GM06990 (cell line): ENCODE data around the gene PPP6R1.

Source experiments
- DNase-seq: peaks from one replicate; pipeline ENCODE4 v3.0.0-alpha.2; 2011; ENCODE audit not compliant: insufficient read length; ENCODE audit errors: extremely low read depth
- H3K27me3 ChIP-seq: replicated peaks from 2 replicates; pipeline ENCODE4 v1.6.0; 2011; ENCODE audit warnings: low read length; ENCODE audit not compliant: control insufficient read depth, insufficient read depth
- H3K36me3 ChIP-seq: 2 replicates; pipeline ENCODE4 v1.5.1; 2011; ENCODE audit warnings: low read length; ENCODE audit not compliant: control insufficient read depth, insufficient read depth
- H3K4me3 ChIP-seq: replicated peaks from 2 replicates; pipeline ENCODE4 v1.5.1; 2011; ENCODE audit warnings: low read depth, mild to moderate bottlenecking, control low read depth, low read length
- TF ChIP-seq, protein P1 (sequence below): IDR thresholded peaks from 2 replicates; pipeline ENCODE4 v1.5.1; 2011; ENCODE audit warnings: low read length, control low read depth, mild to moderate bottlenecking, inconsistent platforms; ENCODE audit not compliant: insufficient read depth, poor library complexity, severe bottlenecking

The PPP6R1 gene

DNA sequence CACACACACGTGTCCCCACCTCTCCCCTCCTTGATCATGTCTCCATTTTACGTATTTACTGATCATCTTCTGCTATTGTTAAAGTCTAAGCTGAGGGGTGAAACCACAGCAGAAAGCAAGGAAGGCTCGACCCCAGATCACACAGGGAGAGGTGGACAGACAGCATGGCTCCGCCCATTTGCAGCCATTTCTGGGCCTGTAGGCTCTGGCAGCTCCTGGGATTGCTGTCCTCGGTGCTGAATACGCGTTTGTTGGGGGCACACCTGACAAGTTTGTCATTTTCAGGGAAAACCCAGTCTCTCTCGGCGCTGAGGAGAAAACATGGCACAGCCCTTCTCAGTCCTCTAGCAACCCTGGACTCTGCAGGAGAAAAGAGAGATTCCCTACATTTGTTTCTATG lies 38.3 kb downstream of the PPP6R1 start:
- DNase-seq, result no peak

DNA sequence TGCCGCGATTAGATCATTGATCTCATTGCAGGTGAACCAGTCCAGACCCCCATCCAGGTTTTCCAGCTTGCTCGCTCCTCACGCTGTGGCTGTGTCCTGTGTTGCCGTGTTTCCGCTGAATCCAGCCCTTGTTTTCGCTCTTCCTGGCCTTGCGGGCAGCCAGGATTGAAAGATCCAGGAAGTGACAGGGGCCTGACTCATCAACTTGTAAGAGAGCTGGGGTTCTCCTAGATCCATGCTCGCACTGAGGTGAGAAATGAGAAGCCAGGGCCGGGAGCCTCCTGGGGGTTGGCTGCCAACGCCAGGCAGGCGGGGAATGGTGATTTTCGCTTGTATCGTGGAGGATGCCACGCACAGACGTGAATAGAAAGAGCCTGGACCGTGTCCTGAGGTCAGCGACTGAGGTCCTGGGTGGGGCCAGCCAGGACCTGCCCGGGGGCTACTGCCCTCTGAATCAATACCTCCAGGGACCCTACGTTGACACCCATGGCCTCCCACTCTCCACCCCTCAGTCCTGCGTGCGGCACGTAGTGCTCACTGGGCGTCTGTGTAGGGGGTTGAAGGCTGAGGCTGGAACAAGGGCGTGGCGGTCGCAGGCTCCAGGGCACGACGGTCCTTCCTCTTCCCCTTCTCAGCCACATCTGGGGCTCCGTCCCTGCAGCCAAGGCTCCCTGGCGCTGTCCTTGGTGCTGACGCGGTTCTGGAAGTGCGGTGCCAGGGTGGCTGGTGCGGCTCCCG lies 42.2 kb downstream of the PPP6R1 start:
- DNase-seq, result peak; percentile 43
- Histone ChIP-seq H3K27me3 (no peaks in the 10 kb centered on the region), H3K36me3 (no peaks in the 10 kb centered on the region), H3K4me3 (no peak overlapping the region)
- TF ChIP-seq, protein P1, sequence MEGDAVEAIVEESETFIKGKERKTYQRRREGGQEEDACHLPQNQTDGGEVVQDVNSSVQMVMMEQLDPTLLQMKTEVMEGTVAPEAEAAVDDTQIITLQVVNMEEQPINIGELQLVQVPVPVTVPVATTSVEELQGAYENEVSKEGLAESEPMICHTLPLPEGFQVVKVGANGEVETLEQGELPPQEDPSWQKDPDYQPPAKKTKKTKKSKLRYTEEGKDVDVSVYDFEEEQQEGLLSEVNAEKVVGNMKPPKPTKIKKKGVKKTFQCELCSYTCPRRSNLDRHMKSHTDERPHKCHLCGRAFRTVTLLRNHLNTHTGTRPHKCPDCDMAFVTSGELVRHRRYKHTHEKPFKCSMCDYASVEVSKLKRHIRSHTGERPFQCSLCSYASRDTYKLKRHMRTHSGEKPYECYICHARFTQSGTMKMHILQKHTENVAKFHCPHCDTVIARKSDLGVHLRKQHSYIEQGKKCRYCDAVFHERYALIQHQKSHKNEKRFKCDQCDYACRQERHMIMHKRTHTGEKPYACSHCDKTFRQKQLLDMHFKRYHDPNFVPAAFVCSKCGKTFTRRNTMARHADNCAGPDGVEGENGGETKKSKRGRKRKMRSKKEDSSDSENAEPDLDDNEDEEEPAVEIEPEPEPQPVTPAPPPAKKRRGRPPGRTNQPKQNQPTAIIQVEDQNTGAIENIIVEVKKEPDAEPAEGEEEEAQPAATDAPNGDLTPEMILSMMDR, result no peak

More for the DNA sequence above, 38.3 kb downstream of the PPP6R1 start:
- H3K4me3 ChIP-seq, result no peak overlapping the region
- H3K36me3 ChIP-seq, result peaks cover 4% of the 10 kb centered on the region
- H3K27me3 ChIP-seq, result no peaks in the 10 kb centered on the region
- TF ChIP-seq, protein P1, result no peak

DNA sequence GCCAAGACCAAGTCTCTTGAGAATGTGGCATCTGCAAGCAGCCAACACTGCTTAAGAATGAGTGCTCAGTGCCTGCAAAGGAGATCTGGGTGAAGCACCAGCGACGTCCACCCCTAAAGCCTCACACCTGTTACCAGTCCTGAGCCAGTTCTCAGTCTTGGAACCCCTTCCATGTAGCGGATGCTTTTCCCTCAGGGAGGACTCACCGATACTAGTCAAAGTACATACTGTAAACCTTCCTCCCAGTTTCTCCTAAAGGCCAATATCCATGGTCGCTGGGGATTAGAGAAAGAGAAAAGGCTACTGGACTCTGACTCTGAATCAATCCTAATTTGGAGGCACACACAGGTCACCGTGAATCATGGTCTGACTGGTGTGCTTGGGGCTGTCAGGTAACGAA lies 45.3 kb downstream of the PPP6R1 start:
- Histone ChIP-seq H3K4me3 (no peak overlapping the region), H3K36me3 (no peaks in the 10 kb centered on the region), H3K27me3 (no peaks in the 10 kb centered on the region; the same call in 1 of the 2 replicates)
- TF ChIP-seq, protein P1, result no peak
- DNase-seq, result no peak

DNA sequence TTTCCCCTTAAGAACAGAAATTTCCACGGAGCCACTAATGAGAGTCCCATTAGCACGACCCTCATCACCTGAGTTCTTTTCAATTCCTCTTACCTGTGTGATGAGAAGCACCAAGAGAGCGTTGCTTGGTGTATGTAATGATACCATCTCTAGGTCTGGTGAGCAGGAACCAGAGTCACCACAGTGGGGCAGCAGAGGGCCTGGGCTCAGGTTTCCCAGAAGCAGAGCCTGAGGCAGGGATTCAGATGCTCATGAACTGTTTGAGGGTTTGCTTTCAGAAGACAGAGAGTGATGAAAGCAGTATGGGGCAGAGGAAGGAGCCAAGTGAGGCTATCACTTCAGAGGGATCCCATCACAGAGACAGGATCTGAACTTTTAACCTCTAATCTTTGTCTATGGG lies 46.4 kb downstream of the PPP6R1 start:
- Histone ChIP-seq H3K27me3 (no peaks in the 10 kb centered on the region; the same call in 1 of the 2 replicates), H3K36me3 (no peaks in the 10 kb centered on the region), H3K4me3 (no peak overlapping the region)
- DNase-seq, result no peak
- TF ChIP-seq, protein P1, result peak; percentile 81

DNA sequence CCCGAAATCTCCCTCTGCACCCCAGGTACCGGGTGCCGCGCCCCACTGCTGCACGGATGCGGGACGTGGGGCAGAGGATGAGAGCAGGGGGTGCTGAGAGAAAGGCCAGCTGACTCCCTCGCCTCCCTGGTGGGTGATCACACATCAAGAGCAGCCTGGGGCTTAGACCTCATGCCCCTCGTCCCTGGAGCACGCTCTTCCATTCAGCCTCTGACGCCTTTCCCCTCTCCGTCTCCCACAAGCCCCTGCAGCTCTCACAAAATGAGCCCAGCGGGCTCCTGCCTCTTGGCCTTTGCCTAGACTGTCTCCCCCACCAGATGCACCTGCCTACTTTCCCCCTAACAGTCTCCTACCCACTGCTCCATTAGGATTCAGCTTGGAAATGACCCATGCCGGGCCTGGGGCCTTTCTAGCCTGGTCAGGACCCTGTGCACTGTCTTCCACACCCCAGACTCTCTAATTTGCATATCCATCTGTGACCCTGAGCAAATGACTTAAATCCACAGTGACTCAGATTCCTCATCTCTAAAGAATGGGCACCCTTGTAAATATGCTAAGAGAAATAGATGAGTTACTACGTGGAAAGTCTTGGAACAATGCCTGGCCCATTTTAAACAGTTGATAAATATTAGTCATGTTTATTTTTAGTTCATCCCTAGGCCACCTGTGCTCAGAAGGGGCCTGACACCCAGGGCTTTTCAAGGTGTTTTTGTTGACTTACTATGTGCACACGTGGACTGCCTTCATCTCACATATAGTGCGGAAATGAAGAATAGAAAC lies 48.9 kb downstream of the PPP6R1 start:
- Histone ChIP-seq H3K4me3 (no peak overlapping the region), H3K36me3 (no peaks in the 10 kb centered on the region), H3K27me3 (no peaks in the 10 kb centered on the region; the same call in 1 of the 2 replicates)
- TF ChIP-seq, protein P1, result no peak
- no peak for DNase-seq
